Measurements from ENCODE around the gene SLC9C1. TPM values are rescaled to one million over a fixed set of nuclear protein-coding genes. Genes with fewer than 3 reads are reported as not detected.

SLC9C1 gene
- total RNA-seq, 2 donors from 2014 or later: not detected

- Mint-ChIP-seq H3K27ac (no peak overlapping the region), H3K9me3 (no peaks in the 10 kb centered on the region), H3K36me3 (peaks cover 0 to 27% of the 10 kb centered on the region in 2 donors)
- ATAC-seq (no peak), DNase-seq (ENCODE audit: low spot score in 2 of 2) (no peak)
These were observed 162.9 kb downstream of the SLC9C1 start for GRCh38 chr3:112131111-112131510.

DNA sequence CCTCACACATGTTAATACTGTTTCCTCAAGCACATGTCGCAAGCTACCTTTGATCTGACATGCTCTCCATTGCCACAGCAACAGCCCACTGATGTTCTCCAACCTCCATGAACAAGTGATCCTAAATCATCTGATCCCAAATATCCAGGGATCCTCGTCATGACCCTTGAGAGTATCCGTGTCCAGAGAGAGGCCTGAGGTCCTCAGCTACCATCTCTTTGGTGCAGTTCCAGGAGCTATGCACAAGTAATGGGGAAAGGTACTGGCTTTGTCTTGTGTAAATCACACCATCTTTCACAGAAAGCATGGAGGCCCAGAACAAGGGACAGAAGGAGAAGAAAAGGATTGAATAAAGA, 163.4 kb downstream of the SLC9C1 start:
- no peak for ATAC-seq
- peak overlapping the region; percentile 14 to 84 for H3K27ac Mint-ChIP-seq

GRCh38 chr3:112129925-112130637, 163.9 kb downstream of the SLC9C1 start:
- ATAC-seq (no peak), DNase-seq (ENCODE audit: low spot score in 2 of 2) (no peak)
- Mint-ChIP-seq H3K9me3 (no peaks in the 10 kb centered on the region), H3K36me3 (peaks cover 0 to 37% of the 10 kb centered on the region in 2 donors), H3K27ac (peak overlapping the region; percentile 63 to 84)

More for the DNA sequence above, 163.4 kb downstream of the SLC9C1 start:
- peaks cover 0 to 32% of the 10 kb centered on the region in 2 donors for H3K36me3 Mint-ChIP-seq
- DNase-seq (ENCODE audit: low spot score in 2 of 2): no peak
- no peaks in the 10 kb centered on the region for H3K9me3 Mint-ChIP-seq

DNA sequence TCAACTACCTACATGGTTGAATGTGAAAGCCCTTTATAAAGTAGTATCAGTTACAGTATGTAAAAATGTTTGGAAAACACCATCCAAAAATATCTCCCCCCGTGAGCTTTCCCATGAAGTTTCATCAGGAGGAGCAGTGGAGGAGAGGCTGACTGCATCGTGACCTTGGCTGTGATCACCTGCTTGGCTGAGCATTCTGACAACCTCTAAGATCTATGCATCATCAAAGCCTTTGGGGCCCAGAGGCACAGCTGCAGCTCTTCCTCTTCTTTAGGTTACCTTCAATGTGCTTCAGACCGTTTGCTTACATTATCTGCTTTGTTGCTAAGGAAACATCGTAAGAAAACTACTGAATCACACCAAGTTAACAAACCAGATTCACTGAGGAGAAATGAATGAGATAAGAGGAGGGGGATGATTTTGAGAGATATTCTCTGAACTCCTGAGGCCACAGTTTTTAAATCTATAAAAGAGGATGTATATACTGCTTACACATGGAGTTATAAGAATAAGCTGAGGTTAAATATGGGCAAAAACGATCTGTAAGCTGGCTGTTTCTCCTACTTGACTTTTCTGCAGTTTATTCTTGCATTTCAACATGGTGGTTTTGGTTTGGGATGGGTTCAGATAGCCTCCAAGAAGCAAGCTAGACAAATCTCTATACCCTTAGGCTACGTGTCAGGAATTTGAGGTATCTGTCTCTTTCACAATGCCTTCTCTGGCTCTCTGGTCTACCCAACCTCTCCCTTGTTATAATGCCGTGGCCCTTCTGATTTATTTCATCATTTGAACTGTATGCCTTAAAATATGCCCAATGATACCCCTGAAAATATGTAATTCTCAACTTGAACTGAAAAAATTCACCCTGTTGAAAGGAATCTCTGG, 164.9 kb downstream of the SLC9C1 start:
- H3K36me3 Mint-ChIP-seq: peaks cover 0 to 43% of the 10 kb centered on the region in 2 donors

GRCh38 chr3:112127522-112128494, 166.2 kb downstream of the SLC9C1 start:
- Mint-ChIP-seq H3K36me3 (peaks cover 0 to 49% of the 10 kb centered on the region in 2 donors), H3K27ac (peak overlapping the region; percentile 61 to 92), H3K9me3 (no peaks in the 10 kb centered on the region)
- DNase-seq (ENCODE audit: low spot score in 2 of 2) (no peak), ATAC-seq (peak; percentile 18 to 44)

More for the DNA sequence above, 164.9 kb downstream of the SLC9C1 start:
- peak in 1 of 2 donors; percentile 53 for DNase-seq (ENCODE audit: low spot score in 2 of 2)
- Mint-ChIP-seq H3K9me3 (no peaks in the 10 kb centered on the region), H3K27ac (peak overlapping the region; percentile 63 to 75)
- ATAC-seq: peak; percentile 60 to 82

DNA sequence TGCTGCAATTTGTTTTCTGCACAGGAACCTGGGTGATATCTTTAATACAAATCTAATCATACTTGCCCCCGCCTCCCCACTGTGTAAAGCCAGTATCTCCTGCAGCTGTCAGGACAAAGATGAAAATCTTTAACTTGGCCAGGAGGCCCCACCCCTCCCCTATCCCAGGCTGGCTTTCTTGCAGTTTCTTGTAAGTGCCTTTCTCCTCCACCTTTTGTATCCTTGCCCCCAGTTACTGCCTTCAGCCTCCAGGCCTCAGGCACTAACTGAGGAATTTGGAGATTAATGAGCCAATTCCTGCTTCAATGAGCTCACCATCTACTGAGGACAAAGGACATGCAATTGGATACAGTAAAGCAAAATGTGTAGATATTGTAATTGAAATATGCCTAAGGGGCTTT, 167.5 kb downstream of the SLC9C1 start:
- Mint-ChIP-seq H3K27ac (peak overlapping the region; percentile 61 to 85), H3K9me3 (no peaks in the 10 kb centered on the region), H3K36me3 (peaks cover 0 to 53% of the 10 kb centered on the region in 2 donors)
- ATAC-seq (no peak), DNase-seq (ENCODE audit: low spot score in 2 of 2) (no peak)

DNA sequence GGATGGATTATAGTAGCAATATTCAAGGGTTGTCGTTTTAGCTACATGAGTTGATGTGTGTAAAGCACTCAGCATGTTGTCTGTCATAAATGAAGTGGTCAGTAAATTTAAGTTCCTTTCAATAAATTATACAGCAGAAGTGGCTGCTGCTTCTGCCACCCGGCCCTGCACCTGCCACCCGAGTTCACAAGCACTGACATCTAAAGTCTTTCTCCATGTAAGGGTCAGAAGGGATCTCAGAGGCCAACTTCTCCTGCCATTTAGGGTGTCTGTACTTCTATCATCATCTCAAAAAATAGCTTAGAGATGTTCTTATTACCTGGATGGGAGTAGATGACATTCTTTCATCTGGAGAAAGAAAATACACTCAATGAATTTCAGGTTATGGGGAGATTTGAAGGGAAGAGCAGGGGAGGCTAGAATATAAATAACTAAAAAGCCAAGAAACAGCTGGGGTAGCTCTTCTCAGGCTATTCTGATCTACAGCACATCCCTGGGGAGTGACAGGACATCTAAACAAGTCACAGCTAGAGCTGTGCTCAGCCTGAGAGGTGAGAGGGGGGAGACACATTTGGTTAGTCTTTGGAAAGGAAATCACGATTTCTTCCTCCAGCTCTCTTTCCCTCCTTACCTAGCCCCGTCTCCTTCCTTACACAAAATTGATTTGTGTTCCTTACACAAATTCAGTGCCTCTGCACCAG, 169.0 kb downstream of the SLC9C1 start:
- no peak overlapping the region for H3K27ac Mint-ChIP-seq
- DNase-seq (ENCODE audit: low spot score in 2 of 2): no peak
- peaks cover 0 to 45% of the 10 kb centered on the region in 2 donors for H3K36me3 Mint-ChIP-seq
- ATAC-seq: no peak
- H3K9me3 Mint-ChIP-seq: no peaks in the 10 kb centered on the region

GRCh38 chr3:112123548-112123947, 170.5 kb downstream of the SLC9C1 start:
- peaks cover 0 to 45% of the 10 kb centered on the region in 2 donors for H3K36me3 Mint-ChIP-seq

GRCh38 chr3:112122870-112123269, 171.1 kb downstream of the SLC9C1 start:
- H3K27ac Mint-ChIP-seq: no peak overlapping the region
- H3K36me3 Mint-ChIP-seq: peaks cover 0 to 45% of the 10 kb centered on the region in 2 donors
- H3K9me3 Mint-ChIP-seq: no peaks in the 10 kb centered on the region
- ATAC-seq (no peak), DNase-seq (ENCODE audit: low spot score in 2 of 2) (no peak)

More at GRCh38 chr3:112123548-112123947, 170.5 kb downstream of the SLC9C1 start:
- DNase-seq (ENCODE audit: low spot score in 2 of 2) (no peak), ATAC-seq (no peak)
- peak overlapping the region in 1 of 2 donors; percentile 61 for H3K27ac Mint-ChIP-seq
- no peaks in the 10 kb centered on the region for H3K9me3 Mint-ChIP-seq

DNA sequence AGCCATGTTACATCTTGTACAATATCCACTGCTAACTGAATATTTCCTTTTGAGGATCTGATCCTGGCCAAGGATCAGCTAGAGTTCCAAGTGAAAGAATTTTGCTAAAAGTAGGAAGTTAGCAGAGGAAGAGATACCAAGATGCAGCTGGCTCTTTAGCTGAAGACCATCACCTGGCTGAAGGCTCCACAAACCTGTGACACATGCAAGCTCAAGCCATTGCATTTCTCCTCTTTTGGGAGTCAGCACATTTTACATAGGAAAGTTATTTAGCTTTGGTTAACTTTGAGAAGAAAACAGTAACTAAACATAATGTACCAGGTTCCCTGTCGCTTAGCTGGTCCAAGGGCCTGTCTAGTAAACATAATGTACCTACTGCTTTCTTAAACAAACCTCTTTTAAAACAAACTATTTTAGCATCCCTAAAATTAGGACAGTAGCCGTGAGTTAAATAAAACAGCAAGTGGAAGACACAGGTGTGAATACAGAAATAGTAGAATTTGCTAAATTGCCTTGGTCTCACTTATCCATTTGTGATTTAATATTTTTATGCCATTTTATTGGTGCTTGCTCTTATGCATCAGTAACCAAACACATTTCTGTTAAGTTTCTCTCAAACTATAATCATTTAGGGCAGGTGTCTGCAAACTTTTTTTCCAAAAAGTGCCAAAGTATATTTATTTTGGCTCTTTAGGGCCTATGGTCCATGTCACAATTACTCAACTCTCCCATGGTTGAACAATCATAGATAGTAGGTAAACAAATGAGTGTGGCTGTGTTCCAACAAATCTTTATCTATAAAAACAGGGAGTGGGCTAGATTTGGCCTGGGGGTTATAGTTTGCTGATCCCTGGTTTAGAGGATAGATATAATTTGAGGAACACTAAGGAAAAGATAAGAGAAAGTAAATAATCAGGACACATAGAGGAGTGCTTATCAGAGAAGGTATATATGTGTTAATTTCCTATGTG, 172.2 kb downstream of the SLC9C1 start:
- H3K36me3 Mint-ChIP-seq: peaks cover 0 to 40% of the 10 kb centered on the region in 2 donors
- no peak overlapping the region for H3K27ac Mint-ChIP-seq
- no peak for ATAC-seq
- H3K9me3 Mint-ChIP-seq: no peaks in the 10 kb centered on the region
- DNase-seq (ENCODE audit: low spot score in 2 of 2): no peak

DNA sequence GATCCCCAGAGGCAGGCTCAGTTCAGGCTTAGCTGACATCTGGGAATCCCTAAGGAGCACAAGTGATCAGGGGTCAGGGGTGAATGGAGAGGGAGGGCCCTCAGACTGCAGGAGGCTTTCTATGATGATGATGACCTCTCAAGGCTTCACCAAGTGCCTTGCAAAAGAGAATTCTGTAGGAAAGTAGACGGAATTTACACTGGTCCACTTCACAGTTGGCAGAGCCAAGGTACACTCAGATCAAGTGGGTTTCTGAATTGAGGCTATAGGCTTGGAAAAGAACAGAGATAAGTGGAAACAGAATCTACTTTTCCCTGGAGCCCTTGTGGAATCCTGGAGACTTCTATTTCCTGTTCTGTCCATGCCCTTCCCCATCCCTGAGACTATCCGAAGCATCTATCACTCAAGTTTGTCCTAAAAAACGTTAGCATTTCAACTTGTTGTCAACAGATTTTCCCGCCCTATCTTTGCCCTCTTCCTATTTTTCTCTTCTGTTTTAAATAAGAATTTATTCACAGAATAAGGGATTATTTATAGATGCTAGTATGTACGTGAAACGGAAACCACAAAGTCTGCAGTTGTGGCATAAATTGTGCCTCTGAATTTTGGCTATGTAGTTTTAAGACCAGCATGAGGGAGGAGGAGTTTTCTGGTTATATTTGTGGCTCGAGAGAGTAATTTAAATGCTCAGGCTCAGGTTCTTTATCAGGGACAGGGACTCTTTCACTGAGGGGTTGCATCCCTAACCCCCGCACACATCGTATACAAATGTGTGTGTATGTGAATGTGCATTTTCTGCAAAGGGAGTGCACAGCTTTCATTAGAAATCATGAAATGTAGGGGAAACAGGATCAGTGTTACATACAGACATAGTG, 173.8 kb downstream of the SLC9C1 start:
- Mint-ChIP-seq H3K9me3 (no peaks in the 10 kb centered on the region), H3K36me3 (peaks cover 0 to 23% of the 10 kb centered on the region in 2 donors), H3K27ac (no peak overlapping the region)
- DNase-seq (ENCODE audit: low spot score in 2 of 2) (no peak), ATAC-seq (no peak)

GRCh38 chr3:112117841-112118571, 176.0 kb downstream of the SLC9C1 start:
- no peak overlapping the region for H3K27ac Mint-ChIP-seq
- ATAC-seq: no peak
- DNase-seq (ENCODE audit: low spot score in 2 of 2): no peak
- peaks cover 0 to 10% of the 10 kb centered on the region in 2 donors for H3K36me3 Mint-ChIP-seq
- H3K9me3 Mint-ChIP-seq: no peaks in the 10 kb centered on the region

- no peaks in the 10 kb centered on the region for H3K9me3 Mint-ChIP-seq
- no peak overlapping the region for H3K27ac Mint-ChIP-seq
- no peak for DNase-seq (ENCODE audit: low spot score in 2 of 2)
- H3K36me3 Mint-ChIP-seq: peaks cover 0 to 10% of the 10 kb centered on the region in 2 donors
- ATAC-seq: no peak
These were observed 176.6 kb downstream of the SLC9C1 start for GRCh38 chr3:112117415-112117814.
